ENCODE results near the gene CNOT4. TPM values are rescaled to one million over a fixed set of nuclear protein-coding genes. Genes with fewer than 3 reads are reported as not detected.

CNOT4 gene
- total and polyA plus RNA-seq, 10 of the 15 experiments (the other 5 are each of a cell fraction or from before 2014, with no cell fraction given) = 9.4 to 29.6 (median 16.6) TPM

- H3K4me3 ChIP-seq = no peak overlapping the region
- BruUV-seq (replicated peaks) = no TSS peak
- in situ Hi-C loops (cut with MboI) = no loop called here
- ChIA-PET CTCF (no interaction called here), SMC1A (ENCODE audit: uncharacterized antibody, unreplicated experiment) (interaction anchor here (1.2 kb wide), 1 partner anchor 15 kb away, joined by 6 read pairs; no protein-coding TSS in a partner anchor), POLR2A (interaction anchor here (0.6 to 0.7 kb wide), 2 partner anchors 54 to 240 kb away, joined by 4 to 6 read pairs; no protein-coding TSS in a partner anchor), RAD21 (ENCODE audit: unreplicated experiment) (no interaction called here)
- WGBS (ENCODE audit: insufficient coverage, insufficient replicate concordance, low lambda C conversion rate, missing lambda C conversion rate) = 93% methylated on average over 8 of the region's 10 CpGs
- TF ChIP-seq MYB (IDR thresholded peaks at IDR 0.05; ENCODE audit: borderline replicate concordance, low read depth, low read length) = no peak
- no peak for TF ChIP-seq ZBTB33 (IDR thresholded peaks at IDR 0.05)
- no peak for TF ChIP-seq GATAD2B (conservative IDR thresholded peaks at IDR 0.05; ENCODE audit: low read depth)
- TF ChIP-seq CHD1 (IDR thresholded peaks at IDR 0.05; ENCODE audit: low read depth, low read length) = no peak
- H3K9ac ChIP-seq (ENCODE audit: control insufficient read depth, insufficient read depth, low read length) = no peak overlapping the region
- no peaks in the 10 kb centered on the region for H3K79me2 ChIP-seq (ENCODE audit: control insufficient read depth, insufficient read depth, low read length)
- no peak overlapping the region for H3K4me2 ChIP-seq (ENCODE audit: control insufficient read depth, insufficient read depth)
- no peak for FAIRE-seq
- no peak overlapping the region for H2AFZ ChIP-seq (ENCODE audit: control insufficient read depth, low read depth, low read length)
- H3K27me3 ChIP-seq (replicated peaks in 1 of 2; ENCODE audit: control insufficient read depth in 2 of 2, insufficient read depth in 2 of 2, low read length in 1 of 2) = no peaks in the 10 kb centered on the region
- H3K4me1 ChIP-seq (ENCODE audit: control insufficient read depth, insufficient read depth, low read length) = no peaks in the 10 kb centered on the region; the same call in 1 of the 2 replicates
- no peaks in the 10 kb centered on the region for H3K9me3 ChIP-seq (replicated peaks; ENCODE audit: control insufficient read depth, insufficient read depth, low read length)
- H3K36me3 ChIP-seq (ENCODE audit: control insufficient read depth in 2 of 2, insufficient read depth in 2 of 2, low read length in 1 of 2) = no peaks in the 10 kb centered on the region
- no peaks in the 10 kb centered on the region for H4K20me1 ChIP-seq (ENCODE audit: control insufficient read depth, insufficient read depth)
- no peak overlapping the region for H3K27ac ChIP-seq (ENCODE audit: control insufficient read depth, insufficient read depth)
- intact Hi-C loops (cut with micrococcal nuclease; ENCODE audit: unreplicated experiment) = no loop called here
- ATAC-seq = no peak
- no peak for DNase-seq (ENCODE audit: low read depth, low spot score)
Measured at GRCh38 chr7:135372222-135372621, 137.7 kb downstream of the CNOT4 start.

GRCh38 chr7:135370656-135371055 is 139.2 kb downstream of the CNOT4 start:
- Histone ChIP-seq H3K4me3 (no peak overlapping the region), H3K4me1 (ENCODE audit: control insufficient read depth, insufficient read depth, low read length) (no peaks in the 10 kb centered on the region; the same call in 1 of the 2 replicates), H3K27ac (ENCODE audit: control insufficient read depth, insufficient read depth) (no peak overlapping the region), H3K27me3 (replicated peaks in 1 of 2; ENCODE audit: control insufficient read depth in 2 of 2, insufficient read depth in 2 of 2, low read length in 1 of 2) (no peaks in the 10 kb centered on the region), H3K36me3 (ENCODE audit: control insufficient read depth in 2 of 2, insufficient read depth in 2 of 2, low read length in 1 of 2) (no peaks in the 10 kb centered on the region), H4K20me1 (ENCODE audit: control insufficient read depth, insufficient read depth) (no peaks in the 10 kb centered on the region), H3K9me3 (replicated peaks; ENCODE audit: control insufficient read depth, insufficient read depth, low read length) (no peaks in the 10 kb centered on the region), H3K9ac (ENCODE audit: control insufficient read depth, insufficient read depth, low read length) (no peak overlapping the region), H3K79me2 (ENCODE audit: control insufficient read depth, insufficient read depth, low read length) (no peaks in the 10 kb centered on the region), H2AFZ (ENCODE audit: control insufficient read depth, low read depth, low read length) (no peak overlapping the region), H3K4me2 (ENCODE audit: control insufficient read depth, insufficient read depth) (no peak overlapping the region)
- in situ Hi-C loops (cut with MboI) (no loop called here), intact Hi-C loops (cut with micrococcal nuclease; ENCODE audit: unreplicated experiment) (no loop called here)
- no peak for DNase-seq (ENCODE audit: low read depth, low spot score)
- ChIA-PET RAD21 (ENCODE audit: unreplicated experiment) (no interaction called here), POLR2A (no interaction called here), CTCF (no interaction called here), SMC1A (ENCODE audit: uncharacterized antibody, unreplicated experiment) (no interaction called here)
- BruUV-seq (replicated peaks) = no TSS peak
- TF ChIP-seq KLF5 (IDR thresholded peaks at IDR 0.05; ENCODE audit: partially characterized antibody) = no peak
- no peak for TF ChIP-seq PKNOX1 (IDR thresholded peaks at IDR 0.05)
- no peak for TF ChIP-seq SMARCA5 (IDR thresholded peaks at IDR 0.05)
- no peak for TF ChIP-seq HCFC1 (IDR thresholded peaks at IDR 0.05; ENCODE audit: low read length)
- no peak for TF ChIP-seq EGR1 (IDR thresholded peaks at IDR 0.05; ENCODE audit: borderline replicate concordance in 1 of 2, low read depth in 2 of 2, low read length in 2 of 2)
- no peak for TF ChIP-seq FOXM1 (IDR thresholded peaks at IDR 0.05; ENCODE audit: low read depth, low read length)
- no peak for TF ChIP-seq DPF2 (IDR thresholded peaks at IDR 0.05)
- TF ChIP-seq CHD4 (IDR thresholded peaks at IDR 0.05) = no peak
- TF ChIP-seq IRF5 (IDR thresholded peaks at IDR 0.05; ENCODE audit: borderline replicate concordance) = no peak
- ATAC-seq = no peak
- FAIRE-seq = no peak
- 95% methylated on average over 1 of the region's 1 CpG for WGBS (ENCODE audit: insufficient coverage, insufficient replicate concordance, low lambda C conversion rate, missing lambda C conversion rate)

Data from GM12878 (cell line).